ENCODE results near the gene GPC5. TPM values are rescaled to one million over a fixed set of nuclear protein-coding genes. Genes with fewer than 3 reads are reported as not detected.

GPC5 gene
- total and polyA plus RNA-seq, 4 donors, result 0.51 to 22.4 (median 2.0) TPM

DNA sequence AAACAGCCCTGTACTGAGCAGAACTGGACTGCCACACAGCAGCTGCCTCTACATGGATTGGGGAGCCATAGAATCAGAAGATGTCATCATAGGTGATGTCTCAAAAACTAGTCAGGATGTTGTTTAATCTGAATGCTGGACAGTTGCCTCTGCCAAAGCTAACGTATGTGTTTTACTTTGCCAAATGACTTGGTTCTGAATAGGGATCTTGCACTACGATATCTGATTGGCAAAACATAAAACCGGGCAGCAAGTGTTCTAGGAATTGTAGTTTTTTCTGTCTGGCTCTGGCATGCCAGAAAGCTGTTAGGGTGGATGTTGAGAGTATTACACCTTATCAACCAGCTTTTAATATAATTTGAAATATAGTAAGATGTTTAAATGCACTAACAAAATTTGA lies 645.9 kb downstream of the GPC5 start (continued):
- TF ChIP-seq, protein P1, sequence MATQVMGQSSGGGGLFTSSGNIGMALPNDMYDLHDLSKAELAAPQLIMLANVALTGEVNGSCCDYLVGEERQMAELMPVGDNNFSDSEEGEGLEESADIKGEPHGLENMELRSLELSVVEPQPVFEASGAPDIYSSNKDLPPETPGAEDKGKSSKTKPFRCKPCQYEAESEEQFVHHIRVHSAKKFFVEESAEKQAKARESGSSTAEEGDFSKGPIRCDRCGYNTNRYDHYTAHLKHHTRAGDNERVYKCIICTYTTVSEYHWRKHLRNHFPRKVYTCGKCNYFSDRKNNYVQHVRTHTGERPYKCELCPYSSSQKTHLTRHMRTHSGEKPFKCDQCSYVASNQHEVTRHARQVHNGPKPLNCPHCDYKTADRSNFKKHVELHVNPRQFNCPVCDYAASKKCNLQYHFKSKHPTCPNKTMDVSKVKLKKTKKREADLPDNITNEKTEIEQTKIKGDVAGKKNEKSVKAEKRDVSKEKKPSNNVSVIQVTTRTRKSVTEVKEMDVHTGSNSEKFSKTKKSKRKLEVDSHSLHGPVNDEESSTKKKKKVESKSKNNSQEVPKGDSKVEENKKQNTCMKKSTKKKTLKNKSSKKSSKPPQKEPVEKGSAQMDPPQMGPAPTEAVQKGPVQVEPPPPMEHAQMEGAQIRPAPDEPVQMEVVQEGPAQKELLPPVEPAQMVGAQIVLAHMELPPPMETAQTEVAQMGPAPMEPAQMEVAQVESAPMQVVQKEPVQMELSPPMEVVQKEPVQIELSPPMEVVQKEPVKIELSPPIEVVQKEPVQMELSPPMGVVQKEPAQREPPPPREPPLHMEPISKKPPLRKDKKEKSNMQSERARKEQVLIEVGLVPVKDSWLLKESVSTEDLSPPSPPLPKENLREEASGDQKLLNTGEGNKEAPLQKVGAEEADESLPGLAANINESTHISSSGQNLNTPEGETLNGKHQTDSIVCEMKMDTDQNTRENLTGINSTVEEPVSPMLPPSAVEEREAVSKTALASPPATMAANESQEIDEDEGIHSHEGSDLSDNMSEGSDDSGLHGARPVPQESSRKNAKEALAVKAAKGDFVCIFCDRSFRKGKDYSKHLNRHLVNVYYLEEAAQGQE (IDR thresholded peaks at IDR 0.05), result no peak
- no peak for TF ChIP-seq SP1 (IDR thresholded peaks at IDR 0.05)

DNA sequence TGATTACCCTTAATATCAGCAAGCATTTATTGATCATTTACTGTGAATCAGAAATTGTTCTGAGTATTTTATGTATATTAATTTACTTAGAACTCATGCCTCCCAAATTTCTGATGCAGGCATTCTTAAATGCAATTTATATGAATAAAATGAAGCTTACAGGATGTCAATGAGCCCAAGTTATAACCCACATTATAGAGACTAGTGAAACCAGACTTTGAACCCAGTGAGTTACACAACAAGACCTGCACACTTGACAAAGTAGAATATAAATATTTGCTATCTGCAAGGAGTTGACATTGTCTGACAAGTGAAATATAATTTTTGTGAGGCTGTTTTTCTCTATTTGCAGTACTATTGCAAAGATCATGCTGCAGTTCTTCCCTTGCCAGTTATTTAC lies 656.0 kb downstream of the GPC5 start:
- TF ChIP-seq RAD21 (IDR thresholded peaks at IDR 0.05) (peak in 1 of 2 donors; percentile 10), YY1 (IDR thresholded peaks at IDR 0.05) (no peak), HNF4G (IDR thresholded peaks at IDR 0.05) (peak; percentile 66), EGR1 (IDR thresholded peaks at IDR 0.05; ENCODE audit: low read depth in 2 of 2) (no peak), FOXA1 (IDR thresholded peaks at IDR 0.05) (no peak), HNF4A (conservative IDR thresholded peaks at IDR 0.05) (peak; percentile 88 to 90), JUND (IDR thresholded peaks at IDR 0.05) (peak in 1 of 2 donors; percentile 64), RXRA (IDR thresholded peaks at IDR 0.05) (peak in 1 of 2 donors; percentile 46), FOXA2 (IDR thresholded peaks at IDR 0.05) (peak; percentile 48), SP1 (IDR thresholded peaks at IDR 0.05) (peak; percentile 65), GABPA (IDR thresholded peaks at IDR 0.05 in 1 of 2, conservative IDR thresholded peaks at IDR 0.05 in 1 of 2) (no peak), TAF1 (conservative IDR thresholded peaks at IDR 0.05) (no peak)
- TF ChIP-seq, protein P2, sequence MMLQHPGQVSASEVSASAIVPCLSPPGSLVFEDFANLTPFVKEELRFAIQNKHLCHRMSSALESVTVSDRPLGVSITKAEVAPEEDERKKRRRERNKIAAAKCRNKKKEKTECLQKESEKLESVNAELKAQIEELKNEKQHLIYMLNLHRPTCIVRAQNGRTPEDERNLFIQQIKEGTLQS (IDR thresholded peaks at IDR 0.05), result no peak
- TF ChIP-seq, protein P3, sequence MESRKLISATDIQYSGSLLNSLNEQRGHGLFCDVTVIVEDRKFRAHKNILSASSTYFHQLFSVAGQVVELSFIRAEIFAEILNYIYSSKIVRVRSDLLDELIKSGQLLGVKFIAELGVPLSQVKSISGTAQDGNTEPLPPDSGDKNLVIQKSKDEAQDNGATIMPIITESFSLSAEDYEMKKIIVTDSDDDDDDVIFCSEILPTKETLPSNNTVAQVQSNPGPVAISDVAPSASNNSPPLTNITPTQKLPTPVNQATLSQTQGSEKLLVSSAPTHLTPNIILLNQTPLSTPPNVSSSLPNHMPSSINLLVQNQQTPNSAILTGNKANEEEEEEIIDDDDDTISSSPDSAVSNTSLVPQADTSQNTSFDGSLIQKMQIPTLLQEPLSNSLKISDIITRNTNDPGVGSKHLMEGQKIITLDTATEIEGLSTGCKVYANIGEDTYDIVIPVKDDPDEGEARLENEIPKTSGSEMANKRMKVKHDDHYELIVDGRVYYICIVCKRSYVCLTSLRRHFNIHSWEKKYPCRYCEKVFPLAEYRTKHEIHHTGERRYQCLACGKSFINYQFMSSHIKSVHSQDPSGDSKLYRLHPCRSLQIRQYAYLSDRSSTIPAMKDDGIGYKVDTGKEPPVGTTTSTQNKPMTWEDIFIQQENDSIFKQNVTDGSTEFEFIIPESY (IDR thresholded peaks at IDR 0.05), result no peak
- TF ChIP-seq, protein P4, sequence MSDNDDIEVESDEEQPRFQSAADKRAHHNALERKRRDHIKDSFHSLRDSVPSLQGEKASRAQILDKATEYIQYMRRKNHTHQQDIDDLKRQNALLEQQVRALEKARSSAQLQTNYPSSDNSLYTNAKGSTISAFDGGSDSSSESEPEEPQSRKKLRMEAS (IDR thresholded peaks at IDR 0.05), result peak; percentile 10
- TF ChIP-seq, protein P1 (IDR thresholded peaks at IDR 0.05), result no peak
- TF ChIP-seq, protein P5, sequence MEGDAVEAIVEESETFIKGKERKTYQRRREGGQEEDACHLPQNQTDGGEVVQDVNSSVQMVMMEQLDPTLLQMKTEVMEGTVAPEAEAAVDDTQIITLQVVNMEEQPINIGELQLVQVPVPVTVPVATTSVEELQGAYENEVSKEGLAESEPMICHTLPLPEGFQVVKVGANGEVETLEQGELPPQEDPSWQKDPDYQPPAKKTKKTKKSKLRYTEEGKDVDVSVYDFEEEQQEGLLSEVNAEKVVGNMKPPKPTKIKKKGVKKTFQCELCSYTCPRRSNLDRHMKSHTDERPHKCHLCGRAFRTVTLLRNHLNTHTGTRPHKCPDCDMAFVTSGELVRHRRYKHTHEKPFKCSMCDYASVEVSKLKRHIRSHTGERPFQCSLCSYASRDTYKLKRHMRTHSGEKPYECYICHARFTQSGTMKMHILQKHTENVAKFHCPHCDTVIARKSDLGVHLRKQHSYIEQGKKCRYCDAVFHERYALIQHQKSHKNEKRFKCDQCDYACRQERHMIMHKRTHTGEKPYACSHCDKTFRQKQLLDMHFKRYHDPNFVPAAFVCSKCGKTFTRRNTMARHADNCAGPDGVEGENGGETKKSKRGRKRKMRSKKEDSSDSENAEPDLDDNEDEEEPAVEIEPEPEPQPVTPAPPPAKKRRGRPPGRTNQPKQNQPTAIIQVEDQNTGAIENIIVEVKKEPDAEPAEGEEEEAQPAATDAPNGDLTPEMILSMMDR (IDR thresholded peaks at IDR 0.05; ENCODE audit: low read depth, low read length, missing input control), result no peak
- Histone ChIP-seq H3K27me3 (ENCODE audit: control insufficient read depth in 4 of 4, insufficient read depth in 4 of 4, low read length in 3 of 4) (no peaks in the 10 kb centered on the region), H3K36me3 (ENCODE audit: control insufficient read depth in 4 of 4, insufficient read depth in 3 of 4, low read depth in 1 of 4, low read length in 3 of 4) (no peaks in the 10 kb centered on the region), H3K9me3 (ENCODE audit: control insufficient read depth in 4 of 4, low read length in 3 of 4) (no peaks in the 10 kb centered on the region), H3K4me3 (ENCODE audit: low read depth in 1 of 3, low read length in 3 of 3) (no peak overlapping the region), H3K4me1 (ENCODE audit: control insufficient read depth in 4 of 4, insufficient read depth in 4 of 4, low read length in 3 of 4) (peaks cover 0 to 7% (median 2%) of the 10 kb centered on the region in 4 donors), H3K9ac (ENCODE audit: low read depth in 1 of 2, low read length in 2 of 2) (no peak overlapping the region), H3K27ac (ENCODE audit: low read depth in 1 of 2, low read length in 2 of 2) (no peak overlapping the region)
- DNase-seq (ENCODE audit: low spot score), result no peak
